ENCODE measurements around the gene AMPD2.
A peak's percentile ranks its signal among the peaks of the same experiment; 100 is the strongest.

AMPD2 gene

DNA sequence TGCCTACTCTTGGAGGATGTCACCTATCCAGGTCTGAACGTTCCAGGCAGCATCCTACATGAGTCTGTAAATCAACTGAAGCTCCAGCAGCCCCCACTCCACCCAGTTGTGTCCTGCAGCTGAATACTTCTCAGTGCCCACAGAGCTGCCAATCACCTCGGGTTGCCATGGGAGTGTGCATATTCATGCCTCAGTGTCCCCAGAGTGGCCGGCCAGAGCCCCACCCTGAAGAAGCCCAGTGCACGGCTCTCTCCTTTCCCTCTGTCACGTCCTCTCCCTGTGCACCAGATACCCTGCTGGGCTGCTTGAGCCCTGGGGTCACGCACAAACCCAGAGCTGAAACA lies 20.2 kb downstream of the AMPD2 start:
- ChIA-PET POLR2A (interaction anchor here (0.7 to 2.2 kb wide), 5 partner anchors 91 to 345 kb away, joined by 3 to 11 read pairs (median 7); partner anchors contain the start of genes AHCYL1 and GNAI3), CTCF (interaction anchor here (0.6 to 18.9 kb wide), 57 partner anchors 13 to 665 kb away, joined by 3 to 830 read pairs (median 5); partner anchors contain the start of genes AHCYL1, AMPD2, CYB561D1 and EPS8L3)
- TF ChIP-seq, protein P1, sequence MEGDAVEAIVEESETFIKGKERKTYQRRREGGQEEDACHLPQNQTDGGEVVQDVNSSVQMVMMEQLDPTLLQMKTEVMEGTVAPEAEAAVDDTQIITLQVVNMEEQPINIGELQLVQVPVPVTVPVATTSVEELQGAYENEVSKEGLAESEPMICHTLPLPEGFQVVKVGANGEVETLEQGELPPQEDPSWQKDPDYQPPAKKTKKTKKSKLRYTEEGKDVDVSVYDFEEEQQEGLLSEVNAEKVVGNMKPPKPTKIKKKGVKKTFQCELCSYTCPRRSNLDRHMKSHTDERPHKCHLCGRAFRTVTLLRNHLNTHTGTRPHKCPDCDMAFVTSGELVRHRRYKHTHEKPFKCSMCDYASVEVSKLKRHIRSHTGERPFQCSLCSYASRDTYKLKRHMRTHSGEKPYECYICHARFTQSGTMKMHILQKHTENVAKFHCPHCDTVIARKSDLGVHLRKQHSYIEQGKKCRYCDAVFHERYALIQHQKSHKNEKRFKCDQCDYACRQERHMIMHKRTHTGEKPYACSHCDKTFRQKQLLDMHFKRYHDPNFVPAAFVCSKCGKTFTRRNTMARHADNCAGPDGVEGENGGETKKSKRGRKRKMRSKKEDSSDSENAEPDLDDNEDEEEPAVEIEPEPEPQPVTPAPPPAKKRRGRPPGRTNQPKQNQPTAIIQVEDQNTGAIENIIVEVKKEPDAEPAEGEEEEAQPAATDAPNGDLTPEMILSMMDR (IDR thresholded peaks at IDR 0.05; ENCODE audit: insufficient read depth, low read length, missing control alignments) = no peak
- no peak for DNase-seq (ENCODE audit: low read depth, low spot score)
- no peak overlapping the region for H3K4me3 ChIP-seq (ENCODE audit: low read depth, low read length)

DNA sequence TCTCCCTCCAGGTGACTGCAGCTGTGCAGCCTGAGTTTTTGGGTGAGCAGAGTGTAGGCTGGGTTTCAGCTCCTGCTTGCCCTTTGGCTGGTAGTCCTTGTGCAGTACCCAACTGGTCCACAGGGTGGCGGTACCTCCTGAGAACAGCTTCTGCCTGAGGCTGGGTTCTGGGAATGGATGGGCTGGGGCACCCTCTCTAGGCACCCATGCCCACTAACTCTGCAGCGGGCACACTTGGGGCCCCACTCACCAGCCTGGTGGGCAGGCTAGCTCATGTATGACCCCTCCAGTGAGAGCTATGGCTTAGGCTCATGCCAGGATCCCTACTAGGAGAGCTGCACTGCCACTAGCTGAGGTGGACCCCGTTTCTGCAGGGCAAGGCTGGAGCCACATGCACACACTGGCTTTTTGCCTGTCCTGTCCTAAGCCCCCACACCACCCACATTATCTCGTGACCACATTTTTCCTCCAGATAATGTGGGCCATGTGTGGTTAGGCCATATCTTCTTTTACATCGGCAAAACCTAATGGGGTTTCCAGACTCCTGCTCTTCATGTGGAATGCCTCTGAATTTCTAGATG lies 20.7 kb downstream of the AMPD2 start:
- DNase-seq (ENCODE audit: low read depth, low spot score) = no peak
- TF ChIP-seq, protein P1 (IDR thresholded peaks at IDR 0.05; ENCODE audit: insufficient read depth, low read length, missing control alignments) = peak; percentile 90
- ChIA-PET CTCF (interaction anchor here (0.6 to 18.9 kb wide), 65 partner anchors 13 to 413 kb away, joined by 3 to 830 read pairs (median 4); partner anchors contain the start of genes AHCYL1, AMPD2, CYB561D1 and EPS8L3), POLR2A (interaction anchor here (0.6 to 2.2 kb wide), 6 partner anchors 92 to 344 kb away, joined by 3 to 11 read pairs (median 5); partner anchors contain the start of genes AHCYL1 and GNAI3)
- no peak overlapping the region for H3K4me3 ChIP-seq (ENCODE audit: low read depth, low read length)

DNA sequence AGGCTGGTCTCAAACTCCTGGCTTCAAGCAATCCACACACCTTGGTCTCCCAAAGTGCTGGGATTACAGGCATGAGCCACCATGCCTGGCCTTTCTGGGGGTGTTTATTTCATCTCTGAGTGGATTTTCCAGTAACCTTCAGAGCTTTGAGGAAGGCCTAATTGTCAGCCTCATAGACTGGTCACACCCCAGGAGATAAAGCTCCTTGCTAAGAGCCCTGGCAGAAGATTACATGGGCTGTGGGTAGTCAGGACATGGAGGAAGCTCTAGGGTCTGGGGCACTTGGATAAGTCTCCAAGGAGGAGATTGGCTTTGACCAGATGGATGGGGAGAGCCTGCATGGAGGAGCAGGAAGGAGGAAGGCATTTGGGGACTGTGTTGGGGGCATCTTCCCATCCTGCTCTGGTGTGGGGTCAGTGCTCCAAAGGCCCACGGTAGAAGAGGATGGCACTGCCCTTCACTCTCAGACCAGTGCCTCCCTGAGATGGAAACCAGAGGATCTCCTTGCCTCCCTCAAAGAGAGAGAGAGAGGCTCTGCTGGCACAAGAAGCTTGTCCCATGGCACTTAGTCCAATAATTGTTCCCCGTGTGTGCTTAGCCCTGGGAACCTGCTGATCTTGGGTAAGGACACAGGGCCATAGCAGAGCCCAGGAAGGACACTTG lies 21.6 kb downstream of the AMPD2 start:
- CTCF ChIA-PET = interaction anchor here (0.6 to 18.9 kb wide), 42 partner anchors 12 to 412 kb away, joined by 3 to 830 read pairs (median 7); partner anchors contain the start of genes AHCYL1, AMPD2, CYB561D1 and EPS8L3
- no peak overlapping the region for H3K4me3 ChIP-seq (ENCODE audit: low read depth, low read length)
- POLR2A ChIA-PET = interaction anchor here (0.6 to 1.8 kb wide), 4 partner anchors 93 to 343 kb away, joined by 3 to 11 read pairs (median 5); partner anchors contain the start of genes AHCYL1 and GNAI3
- TF ChIP-seq, protein P1 (IDR thresholded peaks at IDR 0.05; ENCODE audit: insufficient read depth, low read length, missing control alignments) = no peak
- DNase-seq (ENCODE audit: low read depth, low spot score) = no peak

DNA sequence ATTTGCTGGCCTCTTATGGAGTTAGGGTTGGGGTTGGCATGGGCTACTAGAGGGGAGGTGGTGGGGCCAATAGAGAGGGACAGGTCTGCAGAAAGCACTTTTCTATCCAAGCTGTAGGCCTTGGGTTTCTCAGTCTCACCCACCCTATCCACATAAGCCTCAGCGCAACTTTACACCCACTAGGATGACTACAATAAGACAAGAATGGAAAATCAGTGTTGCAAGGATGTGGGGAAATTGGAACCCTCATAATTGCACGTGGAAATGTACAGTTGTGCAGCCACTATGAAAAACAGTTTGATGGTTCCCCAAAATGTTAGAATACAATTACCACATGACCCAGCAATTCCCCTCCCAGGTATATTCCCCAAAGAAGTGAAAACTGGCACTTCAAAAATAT lies 22.2 kb downstream of the AMPD2 start:
- no peak for DNase-seq (ENCODE audit: low read depth, low spot score)
- POLR2A ChIA-PET = no interaction called here
- TF ChIP-seq, protein P1 (IDR thresholded peaks at IDR 0.05; ENCODE audit: insufficient read depth, low read length, missing control alignments) = no peak
- no peak overlapping the region for H3K4me3 ChIP-seq (ENCODE audit: low read depth, low read length)
- CTCF ChIA-PET = interaction anchor here (0.6 to 18.9 kb wide), 21 partner anchors 11 to 412 kb away, joined by 3 to 830 read pairs (median 13); partner anchors contain the start of genes AHCYL1, AMPD2, EPS8L3 and GNAI3

DNA sequence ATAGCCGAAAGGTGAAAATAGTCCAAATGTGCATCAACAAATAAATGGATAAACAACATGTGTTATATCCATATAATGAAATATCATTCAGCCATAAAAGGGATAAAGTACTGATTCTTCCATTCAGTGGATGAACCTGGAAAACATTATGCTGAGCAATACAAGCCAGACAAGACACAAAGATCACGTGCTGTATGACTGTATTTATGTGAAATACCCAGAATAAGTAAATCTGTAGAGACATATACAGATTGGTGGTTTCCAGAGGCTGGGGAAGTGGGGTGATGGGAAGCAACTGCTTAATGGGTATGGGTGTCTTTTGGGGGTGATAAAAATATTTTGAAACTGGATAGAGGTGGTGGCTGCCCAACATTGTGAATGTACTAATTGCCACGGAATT lies 23.0 kb downstream of the AMPD2 start:
- no peak overlapping the region for H3K4me3 ChIP-seq (ENCODE audit: low read depth, low read length)
- no peak for DNase-seq (ENCODE audit: low read depth, low spot score)
- ChIA-PET CTCF (interaction anchor here (1.0 to 18.9 kb wide), 16 partner anchors 11 to 341 kb away, joined by 3 to 830 read pairs (median 5); partner anchors contain the start of genes AHCYL1, AMPD2, EPS8L3 and GNAI3), POLR2A (no interaction called here)
- TF ChIP-seq, protein P1 (IDR thresholded peaks at IDR 0.05; ENCODE audit: insufficient read depth, low read length, missing control alignments) = no peak

Data from AG04449 (cell line).